Heart left ventricle (tissue), 16 donors: ENCODE results near the gene IFT27. TPM values are rescaled to one million over a fixed set of nuclear protein-coding genes. Genes with fewer than 3 reads are reported as not detected.

Source experiments
- ATAC-seq, 4 donors: fragments of 200-7000 bp; cut with Tn5 transposase; one replicate each; pipeline ENCODE4 v1.9.1; 2020 to 2022; ENCODE audit warnings: moderate library complexity in 4 of 4, mild to moderate bottlenecking in 3 of 4, moderate number of reproducible peaks in 1 of 4
- DNase-seq, 5 donors: peaks; one replicate each; pipeline ENCODE4 v3.0.0-alpha.2; 2020
- H3K27ac ChIP-seq, 12 donors: fragments of 200-600 bp; sonication (generic) in 4 of 12; one replicate each; pipeline versions ENCODE4 v1.5.0 to v1.8.0; 2016 to 2022; ENCODE audit warnings: mild to moderate bottlenecking in 2 of 12
- H3K27me3 ChIP-seq, 9 donors: fragments of 200-600 bp; sonication (generic) in 2 of 9; one replicate each; pipeline versions ENCODE4 v1.5.1 to v1.8.0; 2016 to 2022; ENCODE audit warnings: mild to moderate bottlenecking in 3 of 9
- H3K36me3 ChIP-seq, 9 donors: fragments of 200-600 bp; sonication (generic) in 2 of 9; one replicate each; pipeline versions ENCODE4 v1.5.0 to v1.8.0; 2018 to 2022; ENCODE audit warnings: mild to moderate bottlenecking in 2 of 9
- H3K4me1 ChIP-seq, 12 donors: fragments of 200-600 bp; sonication (generic) in 4 of 12; one replicate each; pipeline versions ENCODE4 v1.5.0 to v1.8.0; 2016 to 2022; ENCODE audit warnings: mild to moderate bottlenecking in 3 of 12
- H3K4me3 ChIP-seq, 12 donors: fragments of 200-600 bp; sonication (generic) in 4 of 12; one replicate each; pipeline versions ENCODE4 v1.5.0 to v1.8.0; 2017 to 2022; ENCODE audit warnings: mild to moderate bottlenecking in 9 of 12, moderate library complexity in 4 of 12
- H3K9me3 ChIP-seq, 12 donors: fragments of 200-600 bp; sonication (generic) in 4 of 12; one replicate each; pipeline versions ENCODE4 v1.5.0 to v1.8.0; 2016 to 2022; ENCODE audit warnings: mild to moderate bottlenecking in 1 of 12
- CTCF ChIP-seq, 12 donors: fragments of 200-600 bp; sonication (generic) in 4 of 12; IDR thresholded peaks; one replicate each; pipeline versions ENCODE4 v1.5.0 to v1.8.0; 2018 to 2022; ENCODE audit warnings: antibody characterized with exemption in 12 of 12, mild to moderate bottlenecking in 5 of 12
- POLR2A ChIP-seq, 2 donors: fragments of 450-650 bp; IDR thresholded peaks; one replicate each; pipeline ENCODE4 v1.6.1; 2017; ENCODE audit warnings: antibody characterized with exemption in 2 of 2, mild to moderate bottlenecking in 2 of 2, moderate library complexity in 2 of 2
- WGBS, 4 donors: extraction: QIAGEN DNeasy Blood & Tissue Kit in 2 of 4; methylation state at CpG; one replicate each; pipeline versions ENCODE4 v1.1.5 to v1.1.7; 2013 to 2018; 5-methylcytosine and 5-hydroxymethylcytosine counted together
- intact Hi-C, 10 donors: fragments of 100-400 bp; cut with DNase I; formaldehyde crosslinking; loops; one replicate each; pipeline versions ENCODE4 v1.11.1 to v1.14.2; 2022
- polyA plus RNA-seq, 2 donors: library from polyadenylated mRNA; stranded (reverse); fragments of 200-250 nt; gene quantifications; one replicate each; pipeline ENCODE4 v1.2.3, GENCODE V29; 2013
- total RNA-seq, 9 donors: library from RNA; depleted of rRNA in 2 of 9; stranded (reverse); fragments of >200 nt in 2 of 9; fragmentation: NEBNext Ultra II Directional in 3 of 9; extraction: Animal tissue kit (Norgen Biotek cat#: 25700) in 3 of 9; gene quantifications; one replicate each; pipeline versions ENCODE4 v1.1.0 to v1.2.4, GENCODE V29; 2016 to 2023
- donor health status: ischemic (EF 13 %, LVEDD 7.1; RV severe dilation, severe dysfunction).
- donor health status: healthy with polysubstance abuse.
- donor health status: DM: no; HTN: yes; CAD: no.
- donor health status: DM: no; HTN: no; CAD: no.
- donor health status: ischemic (EF 25% LVEDD 6.9; RV normal size, moderate dysfunction).
- donor health status: ischemic (EF 25% LVEDD 5.7; RV mildly dilated, moderate dysfunction).
- donor health status: healthy.
- donor health status: DM: yes; HTN: yes; CAD: no.
- donor health status: ischemic (EF 35%, LVEDD 5.7; RV mildly dilated, moderate dysfunction).
- donor health status: nonischemic (EF 11% LVEDD 7.7; RV severe dilation, severe dysfunction).
- donor health status: DM: yes; HTN: yes; CAD: no.
- donor health status: PGD.
- donor health status: ischemic (EF 29% LVEDD 5.4; RV normal size, mild dysfunction).
- donor health status: nonischemic (EF 23%, LVEDD 6.1; RV moderate dilation, normal function).

IFT27 gene
- total and polyA plus RNA-seq, 11 donors = 18.4 to 36.7 (median 25.8) TPM

GRCh38 chr22:36722055-36722454 lies 53.9 kb downstream of the IFT27 start:
- Histone ChIP-seq H3K27me3 (peaks cover 0 to 75% (median 27%) of the 10 kb centered on the region in 9 donors), H3K36me3 (no peaks in the 10 kb centered on the region), H3K9me3 (no peaks in the 10 kb centered on the region), H3K4me3 (no peak overlapping the region), H3K4me1 (no peaks in the 10 kb centered on the region), H3K27ac (no peak overlapping the region)
- DNase-seq = no peak
- TF ChIP-seq CTCF (IDR thresholded peaks at IDR 0.05) (no peak), POLR2A (IDR thresholded peaks at IDR 0.05) (no peak)
- ATAC-seq = no peak
- intact Hi-C loops = no loop called here

GRCh38 chr22:36715647-36716046 lies 60.3 kb downstream of the IFT27 start:
- intact Hi-C loops = no loop called here
- H3K4me3 ChIP-seq = no peak overlapping the region
- DNase-seq (no peak), ATAC-seq (no peak)
- H3K36me3 ChIP-seq = no peaks in the 10 kb centered on the region
- 95 to 97% (median 95%) methylated on average over 1 of the region's 1 CpG for WGBS, 4 donors
- TF ChIP-seq CTCF (IDR thresholded peaks at IDR 0.05) = no peak
- TF ChIP-seq POLR2A (IDR thresholded peaks at IDR 0.05) = no peak
- H3K4me1 ChIP-seq = no peaks in the 10 kb centered on the region
- peaks cover 0 to 37% (median 9%) of the 10 kb centered on the region in 9 donors for H3K27me3 ChIP-seq
- no peaks in the 10 kb centered on the region for H3K9me3 ChIP-seq
- no peak overlapping the region for H3K27ac ChIP-seq

- TF ChIP-seq CTCF (IDR thresholded peaks at IDR 0.05) = no peak
- no peak for TF ChIP-seq POLR2A (IDR thresholded peaks at IDR 0.05)
- Histone ChIP-seq H3K4me1 (no peaks in the 10 kb centered on the region), H3K27me3 (peaks cover 0 to 28% (median 9%) of the 10 kb centered on the region in 9 donors), H3K4me3 (no peak overlapping the region), H3K27ac (no peak overlapping the region), H3K9me3 (no peaks in the 10 kb centered on the region), H3K36me3 (no peaks in the 10 kb centered on the region)
- ATAC-seq (no peak), DNase-seq (no peak)
- 71 to 79% (median 77%) methylated on average over 2 of the region's 2 CpGs for WGBS, 4 donors
- intact Hi-C loops = no loop called here
Observed at GRCh38 chr22:36714110-36714509, 61.8 kb downstream of the IFT27 start.

- 77 to 82% (median 79%) methylated on average over 5 of the region's 5 CpGs for WGBS, 4 donors
- ATAC-seq (no peak), DNase-seq (no peak)
- H3K36me3 ChIP-seq = no peaks in the 10 kb centered on the region
- H3K27ac ChIP-seq = no peak overlapping the region
- no peaks in the 10 kb centered on the region for H3K4me1 ChIP-seq
- H3K27me3 ChIP-seq = peaks cover 0 to 30% (median 11%) of the 10 kb centered on the region in 9 donors
- TF ChIP-seq POLR2A (IDR thresholded peaks at IDR 0.05) (no peak), CTCF (IDR thresholded peaks at IDR 0.05) (no peak)
- intact Hi-C loops = no loop called here
- no peak overlapping the region for H3K4me3 ChIP-seq
- no peaks in the 10 kb centered on the region for H3K9me3 ChIP-seq
Observed at GRCh38 chr22:36713436-36713835, 62.5 kb downstream of the IFT27 start.

Other genes with a start within 250 kb of the IFT27 start
- gene EIF3D, start 247.0 kb downstream of the IFT27 start, total RNA-seq = 100 to 1,000 TPM in 3 of 9 donors, 10 to 100 TPM in 6; 73.6 to 206 (median 89.4) TPM
- 100 to 1,000 TPM in 1 of 2 donors, 10 to 100 TPM in 1; 75.7 to 192 TPM for gene EIF3D, start 247.0 kb downstream of the IFT27 start, polyA plus RNA-seq
- not detected for gene CACNG2, start 72.4 kb downstream of the IFT27 start, total RNA-seq
- gene CACNG2, start 72.4 kb downstream of the IFT27 start, polyA plus RNA-seq = not detected
- not detected for gene PVALB, start 40.9 kb upstream of the IFT27 start, total RNA-seq
- not detected for gene PVALB, start 40.9 kb upstream of the IFT27 start, polyA plus RNA-seq
- gene NCF4, start 84.9 kb upstream of the IFT27 start, total RNA-seq = 10 to 100 TPM in 2 of 9 donors, 1 to 10 TPM in 7; 1.9 to 33.3 (median 4.5) TPM
- 1 to 10 TPM; 3.4 to 5.9 TPM for gene NCF4, start 84.9 kb upstream of the IFT27 start, polyA plus RNA-seq
- gene CSF2RB, start 137.5 kb upstream of the IFT27 start, total RNA-seq = 10 to 100 TPM in 1 of 9 donors, 1 to 10 TPM in 8; 1.5 to 39.4 (median 2.3) TPM
- gene CSF2RB, start 137.5 kb upstream of the IFT27 start, polyA plus RNA-seq = 1 to 10 TPM in 1 of 2 donors, under 1 TPM in 1; 0.69 to 1.4 TPM
- gene TST, start 243.3 kb upstream of the IFT27 start, total RNA-seq = 100 to 1,000 TPM in 2 of 9 donors, 10 to 100 TPM in 7; 35.8 to 143 (median 58.1) TPM
- gene TST, start 243.3 kb upstream of the IFT27 start, polyA plus RNA-seq = 10 to 100 TPM; 57.3 to 89.8 TPM
- gene MPST, start 243.6 kb upstream of the IFT27 start, total RNA-seq = 100 to 1,000 TPM in 2 of 9 donors, 10 to 100 TPM in 7; 27.5 to 157 (median 52.9) TPM
- 100 to 1,000 TPM; 133 to 134 TPM for gene MPST, start 243.6 kb upstream of the IFT27 start, polyA plus RNA-seq